ENCODE measurements around the gene SEC16B. TPM values are rescaled to one million over a fixed set of nuclear protein-coding genes. Genes with fewer than 3 reads are reported as not detected.

SEC16B gene
- total and polyA plus RNA-seq, 8 donors, result 3.3 to 53.9 (median 13.4) TPM

GRCh38 chr1:177950506-177950905 is 19.4 kb downstream of the SEC16B start:
- no peak overlapping the region for H3K4me3 ChIP-seq
- peaks cover 0 to 71% (median 50%) of the 10 kb centered on the region in 4 donors for H3K36me3 ChIP-seq
- no peaks in the 10 kb centered on the region for H3K27me3 ChIP-seq
- no peak overlapping the region for H3K27ac ChIP-seq
- DNase-seq, result no peak
- no peak for TF ChIP-seq CTCF (IDR thresholded peaks at IDR 0.05)
- TF ChIP-seq EP300 (IDR thresholded peaks at IDR 0.05), result no peak
- no peak for TF ChIP-seq POLR2A (IDR thresholded peaks at IDR 0.05)
- no peak for TF ChIP-seq POLR2AphosphoS5 (IDR thresholded peaks at IDR 0.05)
- intact Hi-C loops (cut with DNase I; ENCODE audit: low total_unique reads), result no loop called here
- H3K4me1 ChIP-seq, result peaks cover 0 to 6% (median 2%) of the 10 kb centered on the region in 4 donors
- H3K9me3 ChIP-seq, result no peaks in the 10 kb centered on the region

GRCh38 chr1:177948336-177948972 is 21.4 kb downstream of the SEC16B start:
- H3K4me3 ChIP-seq, result no peak overlapping the region
- H3K4me1 ChIP-seq, result peaks cover 0 to 6% (median 2%) of the 10 kb centered on the region in 4 donors
- no peaks in the 10 kb centered on the region for H3K9me3 ChIP-seq
- DNase-seq, result peak; percentile 66 to 86
- TF ChIP-seq POLR2AphosphoS5 (IDR thresholded peaks at IDR 0.05) (no peak), CTCF (IDR thresholded peaks at IDR 0.05) (peak in 5 of 7 experiments; percentile 73 to 95 (median 82))
- no peak overlapping the region for H3K27ac ChIP-seq
- intact Hi-C loops (cut with DNase I; ENCODE audit: low total_unique reads), result no loop called here
- 15 to 22% (median 18%) methylated on average over 8 of the region's 8 CpGs for WGBS, 5 donors
- H3K27me3 ChIP-seq, result no peaks in the 10 kb centered on the region
- peaks cover 0 to 74% (median 54%) of the 10 kb centered on the region in 4 donors for H3K36me3 ChIP-seq

GRCh38 chr1:177947623-177948022 is 22.2 kb downstream of the SEC16B start:
- intact Hi-C loops (cut with DNase I; ENCODE audit: low total_unique reads), result no loop called here
- 79 to 95% (median 82%) methylated on average over 6 to 7 of the region's 7 CpGs for WGBS, 5 donors

GRCh38 chr1:177945943-177946650 is 23.8 kb downstream of the SEC16B start:
- peak; percentile 51 to 80 for DNase-seq
- H3K4me1 ChIP-seq, result peaks cover 0 to 6% (median 2%) of the 10 kb centered on the region in 4 donors
- intact Hi-C loops (cut with DNase I; ENCODE audit: low total_unique reads), result no loop called here

More at GRCh38 chr1:177947623-177948022, 22.2 kb downstream of the SEC16B start:
- TF ChIP-seq CTCF (IDR thresholded peaks at IDR 0.05), result no peak
- no peak for TF ChIP-seq POLR2A (IDR thresholded peaks at IDR 0.05)
- TF ChIP-seq EP300 (IDR thresholded peaks at IDR 0.05), result no peak
- TF ChIP-seq POLR2AphosphoS5 (IDR thresholded peaks at IDR 0.05), result no peak
- H3K27me3 ChIP-seq, result no peaks in the 10 kb centered on the region
- H3K4me3 ChIP-seq, result no peak overlapping the region
- no peak for DNase-seq
- peaks cover 0 to 6% (median 2%) of the 10 kb centered on the region in 4 donors for H3K4me1 ChIP-seq
- peaks cover 0 to 74% (median 57%) of the 10 kb centered on the region in 4 donors for H3K36me3 ChIP-seq
- no peaks in the 10 kb centered on the region for H3K9me3 ChIP-seq
- no peak overlapping the region for H3K27ac ChIP-seq

More at GRCh38 chr1:177945943-177946650, 23.8 kb downstream of the SEC16B start:
- 54 to 59% (median 57%) methylated on average over 12 of the region's 12 CpGs for WGBS, 5 donors
- Histone ChIP-seq H3K36me3 (peaks cover 3 to 74% (median 57%) of the 10 kb centered on the region in 4 donors), H3K9me3 (no peaks in the 10 kb centered on the region), H3K27me3 (no peaks in the 10 kb centered on the region), H3K4me3 (no peak overlapping the region), H3K27ac (no peak overlapping the region)
- TF ChIP-seq POLR2AphosphoS5 (IDR thresholded peaks at IDR 0.05), result no peak
- peak in 5 of 7 experiments; percentile 34 to 73 (median 52) for TF ChIP-seq CTCF (IDR thresholded peaks at IDR 0.05)
